ENCODE results near the gene RAC2. TPM values are rescaled to one million over a fixed set of nuclear protein-coding genes. Genes with fewer than 3 reads are reported as not detected.

The RAC2 gene
- total and polyA plus RNA-seq, 9 of the 15 experiments (the other 6 are each of a cell fraction or from before 2014, with no cell fraction given), result 22.7 to 103 (median 43.3) TPM

DNA sequence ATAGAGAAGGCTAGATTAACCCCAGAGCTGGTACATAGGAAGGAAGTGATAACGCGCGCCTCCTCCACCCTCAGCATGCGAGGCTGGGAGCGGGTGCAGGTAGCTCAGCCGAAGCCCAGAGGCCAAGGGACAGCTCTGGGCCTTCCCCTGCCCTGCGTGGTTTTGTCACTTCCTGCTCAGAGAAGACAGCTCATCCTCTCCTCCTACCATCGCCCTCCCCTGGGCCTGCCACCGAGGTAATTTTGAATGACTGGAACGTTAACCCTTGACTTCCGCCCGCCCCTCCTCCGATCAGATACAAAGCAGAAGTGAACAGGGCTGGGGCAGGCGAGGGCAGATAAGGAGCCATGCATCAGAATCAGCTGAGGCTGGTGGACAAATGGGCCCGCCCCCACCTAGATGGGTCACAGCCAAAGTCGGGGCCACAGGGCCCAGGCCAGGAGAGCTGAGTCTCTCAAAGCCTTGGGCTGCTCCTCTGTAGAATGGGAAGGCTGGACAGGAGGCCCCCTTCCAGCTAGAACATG, 1.6 kb downstream of the RAC2 start (continued):
- TF ChIP-seq REST (IDR thresholded peaks at IDR 0.05; ENCODE audit: borderline replicate concordance), result peak; percentile 39; the same call in 1 of the 2 replicates
- TF ChIP-seq REST (CRISPR knock-in tag; IDR thresholded peaks at IDR 0.05; ENCODE audit: low read depth), result no peak
- TF ChIP-seq RBM25 (IDR thresholded peaks at IDR 0.05; ENCODE audit: low read depth, low read length, severe bottlenecking), result no peak
- peak; percentile 92 for TF ChIP-seq SMARCA4 (IDR thresholded peaks at IDR 0.05)
- peak; percentile 79 for TF ChIP-seq POLR2G (IDR thresholded peaks at IDR 0.05; ENCODE audit: low read depth, low read length)
- peak; percentile 89 for TF ChIP-seq MEIS2 (IDR thresholded peaks at IDR 0.05; ENCODE audit: partially characterized antibody)
- TF ChIP-seq, protein P1, sequence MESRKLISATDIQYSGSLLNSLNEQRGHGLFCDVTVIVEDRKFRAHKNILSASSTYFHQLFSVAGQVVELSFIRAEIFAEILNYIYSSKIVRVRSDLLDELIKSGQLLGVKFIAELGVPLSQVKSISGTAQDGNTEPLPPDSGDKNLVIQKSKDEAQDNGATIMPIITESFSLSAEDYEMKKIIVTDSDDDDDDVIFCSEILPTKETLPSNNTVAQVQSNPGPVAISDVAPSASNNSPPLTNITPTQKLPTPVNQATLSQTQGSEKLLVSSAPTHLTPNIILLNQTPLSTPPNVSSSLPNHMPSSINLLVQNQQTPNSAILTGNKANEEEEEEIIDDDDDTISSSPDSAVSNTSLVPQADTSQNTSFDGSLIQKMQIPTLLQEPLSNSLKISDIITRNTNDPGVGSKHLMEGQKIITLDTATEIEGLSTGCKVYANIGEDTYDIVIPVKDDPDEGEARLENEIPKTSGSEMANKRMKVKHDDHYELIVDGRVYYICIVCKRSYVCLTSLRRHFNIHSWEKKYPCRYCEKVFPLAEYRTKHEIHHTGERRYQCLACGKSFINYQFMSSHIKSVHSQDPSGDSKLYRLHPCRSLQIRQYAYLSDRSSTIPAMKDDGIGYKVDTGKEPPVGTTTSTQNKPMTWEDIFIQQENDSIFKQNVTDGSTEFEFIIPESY (CRISPR knock-in tag; IDR thresholded peaks at IDR 0.05), result 0 out of 2 replicates have a peak, but pooled peaks have one; percentile 31
- TF ChIP-seq POLR2AphosphoS2 (IDR thresholded peaks at IDR 0.05; ENCODE audit: low read length), result peak; percentile 30; the same call in 1 of the 2 replicates
- TF ChIP-seq TBL1XR1 (IDR thresholded peaks at IDR 0.05; ENCODE audit: low read length in 2 of 2), result peak; percentile 52 to 74; a peak in 3 of 4 replicates
- TF ChIP-seq MLX (CRISPR knock-in tag; conservative IDR thresholded peaks at IDR 0.05), result no peak
- peak; percentile 62 for TF ChIP-seq BHLHE40 (IDR thresholded peaks at IDR 0.05; ENCODE audit: low read length)
- TF ChIP-seq PML (IDR thresholded peaks at IDR 0.05; ENCODE audit: low read length), result peak; percentile 53; the same call in 1 of the 2 replicates
- TF ChIP-seq ZNF584 (CRISPR knock-in tag; IDR thresholded peaks at IDR 0.05; ENCODE audit: low read depth), result peak; percentile 68; the same call in 1 of the 2 replicates
- no peak for TF ChIP-seq ZNF830 (CRISPR knock-in tag; IDR thresholded peaks at IDR 0.05)
- no peak for TF ChIP-seq MCM7 (IDR thresholded peaks at IDR 0.05)
- TF ChIP-seq ZNF639 (CRISPR knock-in tag; conservative IDR thresholded peaks at IDR 0.05 in 1 of 2, IDR thresholded peaks at IDR 0.05 in 1 of 2), result no peak; a peak in 1 of 4 replicates

All from K562 (cell line).